Astrocyte of the spinal cord (primary cell): Measurements from ENCODE around the gene KCNG3.
"Not testable (repeated sequence)": the region's sequence is repeated elsewhere in the genome, so short reads cannot be mapped to it uniquely, and the experiment has no call there.

Source experiments
- DNase-seq: peaks from one replicate; pipeline ENCODE4 v3.0.0; 2011; ENCODE audit warnings: low read depth, low spot score
- H3K4me3 ChIP-seq: 2 replicates; pipeline ENCODE4 v1.5.1; 2011; ENCODE audit warnings: low read depth, mild to moderate bottlenecking, low read length, moderate library complexity
- CTCF ChIP-seq: IDR thresholded peaks from 2 replicates; pipeline ENCODE4 v1.5.1; 2012; ENCODE audit warnings: low read depth, mild to moderate bottlenecking, low read length, inconsistent platforms
- in situ Hi-C: cut with HindIII; loops from 2 replicates; pipeline ENCODE4 v1.10.0; 2017; ENCODE audit warnings: low sequenced_read_pairs

Gene KCNG3

GRCh38 chr2:42407476-42407875, 86.3 kb downstream of the KCNG3 start:
- in situ Hi-C loops: no loop called here
- no peak for DNase-seq
- TF ChIP-seq CTCF: no peak
- H3K4me3 ChIP-seq: no peak overlapping the region

GRCh38 chr2:42404676-42405075, 89.1 kb downstream of the KCNG3 start:
- H3K4me3 ChIP-seq: no peak overlapping the region
- no peak for TF ChIP-seq CTCF
- in situ Hi-C loops: no loop called here
- DNase-seq: no peak

GRCh38 chr2:42401773-42402172, 92.0 kb downstream of the KCNG3 start:
- no peak overlapping the region for H3K4me3 ChIP-seq
- no peak for TF ChIP-seq CTCF
- in situ Hi-C loops: no loop called here
- DNase-seq: no peak

GRCh38 chr2:42398052-42398451, 95.7 kb downstream of the KCNG3 start:
- in situ Hi-C loops: not testable (repeated sequence)

GRCh38 chr2:42393320-42393719, 100.5 kb downstream of the KCNG3 start:
- in situ Hi-C loops, DNase-seq: not testable (repeated sequence)

More at GRCh38 chr2:42398052-42398451, 95.7 kb downstream of the KCNG3 start:
- H3K4me3 ChIP-seq, DNase-seq: not testable (repeated sequence)

GRCh38 chr2:42392191-42392590, 101.6 kb downstream of the KCNG3 start:
- in situ Hi-C loops: no loop called here
- no peak for TF ChIP-seq CTCF
- no peak for DNase-seq
- no peak overlapping the region for H3K4me3 ChIP-seq

More at GRCh38 chr2:42393320-42393719, 100.5 kb downstream of the KCNG3 start:
- not testable (repeated sequence) for H3K4me3 ChIP-seq
